AG08396 (cell line): ENCODE data around the gene HADHA.
A peak's percentile ranks its signal among the peaks of the same experiment; 100 is the strongest.

Experiments used
- DNase-seq: peaks from one replicate; pipeline ENCODE4 v3.0.0; 2012; ENCODE audit warnings: low spot score, mixed read lengths

HADHA gene

GRCh38 chr2:26193578-26194231 lies 50.7 kb downstream of the HADHA start:
- peak; percentile 37 for DNase-seq

- DNase-seq: no peak
These were observed 52.9 kb downstream of the HADHA start for GRCh38 chr2:26191316-26192159.

GRCh38 chr2:26190369-26190768 lies 54.1 kb downstream of the HADHA start:
- DNase-seq: no peak

- no peak for DNase-seq
These were observed 54.7 kb downstream of the HADHA start for GRCh38 chr2:26189751-26190150.

GRCh38 chr2:26189123-26189522 lies 55.3 kb downstream of the HADHA start:
- DNase-seq: no peak

- no peak for DNase-seq
These were observed 56.8 kb downstream of the HADHA start for GRCh38 chr2:26187537-26188104.

GRCh38 chr2:26187114-26187513 lies 57.3 kb downstream of the HADHA start:
- DNase-seq: no peak

GRCh38 chr2:26185954-26186770 lies 58.3 kb downstream of the HADHA start:
- DNase-seq: no peak

GRCh38 chr2:26185304-26185928 lies 59.0 kb downstream of the HADHA start:
- no peak for DNase-seq

GRCh38 chr2:26184555-26185303 lies 59.7 kb downstream of the HADHA start:
- peak; percentile 98 for DNase-seq

- DNase-seq: no peak
These were observed 60.3 kb downstream of the HADHA start for GRCh38 chr2:26184121-26184520.

GRCh38 chr2:26182887-26183630 lies 61.4 kb downstream of the HADHA start:
- DNase-seq: no peak

- DNase-seq: no peak
These were observed 62.0 kb downstream of the HADHA start for GRCh38 chr2:26182441-26182840.

GRCh38 chr2:26179446-26179913 lies 65.0 kb downstream of the HADHA start:
- DNase-seq: no peak

- peak; percentile 71 for DNase-seq
These were observed 65.5 kb downstream of the HADHA start for GRCh38 chr2:26178746-26179436.

- no peak for DNase-seq
These were observed 66.2 kb downstream of the HADHA start for GRCh38 chr2:26178246-26178645.

- no peak for DNase-seq
These were observed 67.3 kb downstream of the HADHA start for GRCh38 chr2:26177122-26177521.

GRCh38 chr2:26176279-26176615 lies 68.2 kb downstream of the HADHA start:
- no peak for DNase-seq

GRCh38 chr2:26175466-26176278 lies 68.8 kb downstream of the HADHA start:
- DNase-seq: no peak
